Mucosa of descending colon (tissue), 3 donors: Measurements from ENCODE around the gene TNS2. TPM values are rescaled to one million over a fixed set of nuclear protein-coding genes. Genes with fewer than 3 reads are reported as not detected.

ENCODE experiments used
- ATAC-seq: fragments of 200-7000 bp; cut with Tn5 transposase; one replicate; pipeline ENCODE4 v1.9.1; 2020; ENCODE audit warnings: mild to moderate bottlenecking, moderate library complexity
- DNase-seq, 3 donors: peaks; one replicate each; pipeline ENCODE4 v3.0.0-alpha.2; 2020
- H3K36me3 ChIP-seq: fragments of 200-600 bp; one replicate; pipeline ENCODE4 v1.8.0; 2021; ENCODE audit warnings: low read depth, mild to moderate bottlenecking
- H3K4me1 ChIP-seq: fragments of 200-600 bp; one replicate; pipeline ENCODE4 v1.8.0; 2021; ENCODE audit warnings: low read depth, mild to moderate bottlenecking
- H3K4me3 ChIP-seq: fragments of 200-600 bp; one replicate; pipeline ENCODE4 v1.8.0; 2021; ENCODE audit warnings: mild to moderate bottlenecking
- H3K9me3 ChIP-seq: fragments of 200-600 bp; one replicate; pipeline ENCODE4 v1.8.0; 2021; ENCODE audit warnings: mild to moderate bottlenecking
- intact Hi-C, 2 donors: fragments of 100-400 bp; cut with DNase I in 1 of 2; cut with micrococcal nuclease in 1 of 2; formaldehyde crosslinking; loops; one replicate each; pipeline versions ENCODE4 v1.11.0 to v1.11.1; 2022; cut with DNase I, micrococcal nuclease
- total RNA-seq, 3 donors: library from RNA; stranded (reverse); fragmentation: NEBNext Ultra II Directional in 2 of 3; extraction: Animal tissue kit (Norgen Biotek cat#: 25700) in 2 of 3; gene quantifications; one replicate each; pipeline versions ENCODE4 v1.2.1 to v1.2.4, GENCODE V29; 2021 to 2023
- TF ChIP-seq, protein P1 (sequence below): fragments of 200-600 bp; IDR thresholded peaks from one replicate; pipeline ENCODE4 v1.8.0; 2022; ENCODE audit warnings: antibody characterized with exemption, mild to moderate bottlenecking
- donor health status: DM: no; HTN: no; CAD: no; lungs with moderate emphysema.
- donor health status: DM: no; HTN: no; CAD: no.
- donor health status: DM: no; HTN: yes; CAD: no.

Gene TNS2
- total RNA-seq, 3 donors from 2014 or later, result 22.6 to 119 (median 51.9) TPM

DNA sequence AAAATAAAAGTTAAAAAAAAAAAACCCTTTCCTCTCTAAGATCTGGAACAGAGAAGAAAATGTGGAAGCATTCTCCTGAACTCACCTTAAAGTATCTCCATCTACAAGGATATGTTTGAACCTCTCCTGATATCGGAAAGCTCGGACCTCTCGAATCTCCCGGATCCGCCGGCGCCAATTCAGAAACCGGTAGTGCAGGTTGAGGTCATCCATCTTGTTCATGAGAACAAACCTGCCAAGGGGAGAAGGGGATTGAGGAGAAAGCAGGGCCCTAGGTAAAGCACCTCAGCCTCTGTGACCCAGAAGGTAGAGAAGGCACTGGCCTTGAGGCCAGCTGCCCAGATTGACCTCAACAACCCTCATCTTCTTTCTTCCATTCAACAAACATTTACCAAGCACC is 27.2 kb downstream of the TNS2 start:
- TF ChIP-seq, protein P1, sequence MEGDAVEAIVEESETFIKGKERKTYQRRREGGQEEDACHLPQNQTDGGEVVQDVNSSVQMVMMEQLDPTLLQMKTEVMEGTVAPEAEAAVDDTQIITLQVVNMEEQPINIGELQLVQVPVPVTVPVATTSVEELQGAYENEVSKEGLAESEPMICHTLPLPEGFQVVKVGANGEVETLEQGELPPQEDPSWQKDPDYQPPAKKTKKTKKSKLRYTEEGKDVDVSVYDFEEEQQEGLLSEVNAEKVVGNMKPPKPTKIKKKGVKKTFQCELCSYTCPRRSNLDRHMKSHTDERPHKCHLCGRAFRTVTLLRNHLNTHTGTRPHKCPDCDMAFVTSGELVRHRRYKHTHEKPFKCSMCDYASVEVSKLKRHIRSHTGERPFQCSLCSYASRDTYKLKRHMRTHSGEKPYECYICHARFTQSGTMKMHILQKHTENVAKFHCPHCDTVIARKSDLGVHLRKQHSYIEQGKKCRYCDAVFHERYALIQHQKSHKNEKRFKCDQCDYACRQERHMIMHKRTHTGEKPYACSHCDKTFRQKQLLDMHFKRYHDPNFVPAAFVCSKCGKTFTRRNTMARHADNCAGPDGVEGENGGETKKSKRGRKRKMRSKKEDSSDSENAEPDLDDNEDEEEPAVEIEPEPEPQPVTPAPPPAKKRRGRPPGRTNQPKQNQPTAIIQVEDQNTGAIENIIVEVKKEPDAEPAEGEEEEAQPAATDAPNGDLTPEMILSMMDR, result no peak
- peaks cover 4% of the 10 kb centered on the region for H3K4me1 ChIP-seq

DNA sequence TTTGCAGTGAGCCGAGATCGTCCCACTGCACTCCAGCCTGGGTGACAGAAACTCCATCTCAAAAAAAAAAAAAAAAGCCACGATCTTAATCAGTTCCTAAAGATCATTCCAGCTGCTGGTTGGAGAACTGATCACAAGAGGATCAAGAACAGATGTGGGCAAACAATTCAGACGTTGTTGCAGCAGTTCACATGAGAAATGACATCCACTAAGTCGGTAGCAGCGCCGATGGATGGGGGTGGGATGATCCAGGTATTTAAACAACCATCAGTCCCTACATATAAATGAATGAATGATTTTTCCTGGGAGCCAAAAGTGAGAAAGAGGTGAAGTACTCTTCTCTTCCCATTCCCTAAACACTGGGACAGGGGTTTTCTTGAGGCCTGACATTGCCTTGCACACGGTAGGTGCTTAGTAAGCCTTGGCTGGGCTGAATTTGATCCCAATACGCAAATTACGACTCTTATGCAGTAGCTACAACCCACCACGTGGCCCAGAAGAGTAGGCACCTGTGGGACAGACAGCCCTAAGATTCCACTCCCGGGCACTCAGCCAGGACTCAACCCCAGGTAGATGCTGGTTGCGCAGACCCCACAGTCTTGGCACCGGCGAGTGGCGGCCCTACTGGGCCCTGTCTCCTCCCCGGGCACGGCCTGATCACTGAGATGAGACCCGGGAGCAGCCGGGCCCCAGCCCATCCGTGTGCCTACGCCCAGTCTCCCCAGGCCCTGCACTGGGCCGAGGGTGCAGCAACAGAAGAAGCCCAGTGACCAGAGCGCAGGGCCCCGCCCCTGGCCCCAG is 28.8 kb downstream of the TNS2 start:
- TF ChIP-seq, protein P1, result no peak
- ATAC-seq, result peak; percentile 36
- peak in 1 of 3 donors; percentile 63 for DNase-seq
- H3K4me1 ChIP-seq, result peaks cover 4% of the 10 kb centered on the region
- intact Hi-C loops, result no loop called here
- no peaks in the 10 kb centered on the region for H3K9me3 ChIP-seq
- H3K36me3 ChIP-seq, result no peaks in the 10 kb centered on the region
- H3K4me3 ChIP-seq, result peak overlapping the region; percentile 20

More for the DNA sequence above, 27.2 kb downstream of the TNS2 start:
- no peak for ATAC-seq
- intact Hi-C loops, result no loop called here
- Histone ChIP-seq H3K9me3 (no peaks in the 10 kb centered on the region), H3K36me3 (no peaks in the 10 kb centered on the region), H3K4me3 (no peak overlapping the region)
- DNase-seq, result no peak

DNA sequence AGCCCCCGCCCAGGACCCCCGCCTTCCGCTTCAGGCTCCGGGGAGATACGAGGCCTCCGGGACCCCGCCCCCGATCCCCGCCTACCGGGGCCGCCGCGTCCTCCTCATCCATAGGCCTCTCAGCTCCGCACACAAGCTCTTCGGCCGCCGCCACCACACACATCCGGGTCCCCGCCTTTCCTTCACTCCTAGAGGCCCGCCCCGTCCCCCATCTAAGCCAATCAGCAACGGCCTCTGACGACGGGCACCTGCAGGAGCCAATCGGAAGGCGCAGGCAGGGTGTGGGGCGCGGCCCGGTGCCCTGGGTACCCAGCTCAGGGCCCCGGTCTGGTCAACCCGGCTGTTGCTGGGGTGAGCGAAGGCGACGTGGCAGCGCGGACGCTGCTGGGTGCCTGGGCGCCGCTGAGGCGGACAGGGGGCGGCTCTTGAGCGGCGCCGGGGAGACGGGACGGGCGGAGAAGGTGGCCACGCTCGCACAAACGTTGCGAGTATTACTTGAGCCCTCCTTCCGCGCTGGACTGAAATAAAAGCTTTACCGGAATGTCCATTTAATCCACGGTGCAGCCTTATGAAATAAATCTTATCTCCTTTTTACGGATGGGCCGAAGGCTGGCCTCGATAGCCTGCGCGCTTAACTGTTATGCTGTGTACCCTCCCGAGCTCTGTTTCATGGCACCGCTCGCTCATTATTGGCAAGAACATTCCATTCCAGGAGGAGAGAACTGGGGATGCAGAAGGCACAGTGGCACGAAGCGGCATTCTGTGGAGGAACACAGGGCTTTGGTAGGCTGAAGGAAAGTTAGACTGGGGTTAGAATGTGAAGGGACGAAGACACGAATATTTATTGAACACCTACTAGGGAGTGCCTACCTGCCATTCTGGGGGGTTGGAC is 29.6 kb downstream of the TNS2 start, which contains the start of gene SPRYD3:
SPRYD3 (minus strand) TSS at position 165 of the 892 bp plus-strand sequence; CDS start at position 108, 57 bp downstream.
- Histone ChIP-seq H3K4me1 (peaks cover 4% of the 10 kb centered on the region), H3K4me3 (peak within 1 kb of the TSS; percentile 20), H3K36me3 (no peaks in the 10 kb centered on the region), H3K9me3 (no peaks in the 10 kb centered on the region)
- ATAC-seq (peak; percentile 99), DNase-seq (peak; percentile 97 to 99 (median 98))
- TF ChIP-seq, protein P1, result no peak
- intact Hi-C loops, result no loop called here

DNA sequence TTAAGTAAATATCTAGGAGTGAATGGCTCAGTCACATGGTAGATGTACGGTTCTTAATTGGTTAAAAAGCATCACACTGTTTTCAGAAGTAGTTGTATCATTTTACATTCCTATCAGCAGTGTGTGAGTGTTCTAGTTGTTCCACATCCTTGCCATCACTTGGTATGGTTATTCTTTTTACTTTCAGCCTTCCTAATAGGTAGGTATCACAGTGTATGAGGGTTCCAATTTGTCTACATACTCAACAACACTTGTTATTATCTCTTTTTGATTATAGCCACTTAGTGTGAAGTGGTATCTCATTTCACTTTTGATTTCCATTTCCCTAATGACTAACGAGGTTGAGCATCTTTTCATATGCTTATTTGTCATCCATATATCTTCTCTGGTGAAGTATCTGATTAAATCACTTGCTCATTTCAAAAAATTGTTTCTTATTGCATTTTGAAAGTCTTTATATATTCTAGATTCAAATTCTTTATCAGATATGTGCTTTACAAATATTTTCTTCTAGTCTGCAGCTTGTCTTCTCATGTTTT is 32.8 kb downstream of the TNS2 start:
- TF ChIP-seq, protein P1, result no peak
- no peaks in the 10 kb centered on the region for H3K9me3 ChIP-seq
- H3K4me1 ChIP-seq, result peaks cover 4% of the 10 kb centered on the region
- no peaks in the 10 kb centered on the region for H3K36me3 ChIP-seq
- DNase-seq, result no peak
- intact Hi-C loops, result no loop called here
- ATAC-seq, result no peak
- H3K4me3 ChIP-seq, result no peak overlapping the region

DNA sequence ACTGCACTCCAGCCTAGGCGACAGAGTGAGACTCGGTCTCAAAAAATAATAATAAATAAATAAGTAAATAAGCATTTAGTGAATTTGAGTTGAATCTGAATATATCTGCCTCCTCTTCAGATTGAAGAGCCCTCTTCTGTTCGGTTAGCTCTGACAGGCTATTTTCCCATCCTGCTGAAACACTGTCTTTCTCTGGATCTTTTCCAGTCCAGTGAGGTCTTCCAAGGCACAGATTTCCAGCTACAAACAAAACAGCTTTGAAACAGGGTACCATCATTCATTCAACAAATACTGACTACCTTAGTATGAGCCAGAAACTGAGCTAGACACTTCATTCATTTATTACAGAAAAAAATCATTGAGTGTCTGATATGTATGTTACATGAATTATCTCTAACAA is 36.5 kb downstream of the TNS2 start:
- ATAC-seq (no peak), DNase-seq (no peak)
- intact Hi-C loops, result no loop called here
- Histone ChIP-seq H3K36me3 (no peaks in the 10 kb centered on the region), H3K9me3 (no peaks in the 10 kb centered on the region), H3K4me3 (no peak overlapping the region), H3K4me1 (no peaks in the 10 kb centered on the region)
- TF ChIP-seq, protein P1, result no peak
